DMS53 treated with DMSO at 0.1 percent for 48 hours (cell line): Measurements from ENCODE around the gene P4HA1.
"Not testable (repeated sequence)": the region's sequence is repeated elsewhere in the genome, so short reads cannot be mapped to it uniquely, and the experiment has no call there.

ENCODE experiments used
- DNase-seq: peaks from one replicate; lab custom pipeline; 2025; ENCODE audit not compliant: unreplicated experiment; lab: John Stamatoyannopoulos, UW

Gene P4HA1

DNA sequence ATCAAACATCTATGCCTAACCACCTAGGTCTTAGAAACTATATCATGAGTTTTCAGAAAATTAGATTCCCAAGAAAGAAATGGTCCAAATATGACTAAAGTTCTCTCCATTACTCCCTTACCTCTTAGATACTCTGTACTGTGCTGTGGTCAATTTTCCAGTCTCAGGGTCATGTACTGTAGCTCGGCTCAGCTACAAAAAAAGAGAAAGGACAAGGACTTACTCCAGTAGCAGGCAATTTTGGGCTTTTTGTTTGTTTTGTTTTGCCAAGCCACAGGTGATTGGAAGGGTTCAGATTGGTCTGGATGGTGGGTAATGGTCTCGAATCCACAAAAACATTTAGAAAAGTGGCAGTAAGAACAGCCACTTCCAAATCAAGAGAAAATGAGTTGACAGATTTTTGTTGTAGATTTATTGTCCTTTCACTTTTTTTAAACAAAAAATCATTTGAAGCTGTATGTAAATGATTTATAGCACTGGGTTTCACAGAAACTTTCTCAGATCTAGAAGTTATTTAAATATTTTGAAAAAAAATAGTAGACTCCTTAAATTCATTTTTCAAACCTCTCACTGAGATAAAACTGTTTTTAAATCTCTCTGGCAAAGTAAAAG lies 52.8 kb downstream of the P4HA1 start:
- DNase-seq, result no peak

DNA sequence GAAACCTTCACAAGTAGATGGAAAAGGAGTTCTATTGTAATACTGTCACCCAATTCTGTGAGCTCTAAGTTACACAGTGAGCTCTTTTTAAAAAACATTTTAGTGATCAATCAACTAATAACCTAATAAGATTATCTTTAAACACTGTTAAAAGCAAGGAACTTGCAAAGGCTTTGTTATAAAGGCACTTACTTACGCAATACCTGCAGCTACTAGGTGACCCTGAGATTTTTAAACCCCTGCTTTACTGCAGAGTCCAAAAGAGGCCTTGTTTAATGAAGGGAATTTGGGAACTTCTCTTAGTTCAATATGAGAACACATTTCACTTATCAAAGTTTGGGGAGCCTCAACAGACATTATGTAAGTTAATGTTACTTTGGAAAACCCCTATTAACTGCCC lies 53.3 kb downstream of the P4HA1 start:
- no peak for DNase-seq

DNA sequence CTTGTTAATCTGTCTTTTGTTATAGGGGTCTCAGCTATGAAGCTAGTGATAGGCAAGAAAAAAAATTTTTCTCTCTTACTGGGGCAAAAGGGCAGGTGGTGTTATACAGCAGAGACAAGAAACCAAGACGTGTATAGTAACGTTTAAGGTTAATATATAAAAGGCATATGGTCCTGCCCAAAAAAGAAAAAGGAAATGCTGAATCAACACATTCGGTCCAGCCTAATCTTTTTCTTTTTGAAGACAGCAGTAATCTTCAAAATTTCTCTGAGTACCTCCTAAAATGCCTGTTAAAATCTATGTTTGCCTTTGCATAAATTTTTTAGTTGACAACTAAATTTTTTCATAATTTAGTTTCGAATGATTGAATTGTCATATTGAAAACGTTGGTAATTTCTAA lies 54.5 kb downstream of the P4HA1 start:
- DNase-seq, result no peak

DNA sequence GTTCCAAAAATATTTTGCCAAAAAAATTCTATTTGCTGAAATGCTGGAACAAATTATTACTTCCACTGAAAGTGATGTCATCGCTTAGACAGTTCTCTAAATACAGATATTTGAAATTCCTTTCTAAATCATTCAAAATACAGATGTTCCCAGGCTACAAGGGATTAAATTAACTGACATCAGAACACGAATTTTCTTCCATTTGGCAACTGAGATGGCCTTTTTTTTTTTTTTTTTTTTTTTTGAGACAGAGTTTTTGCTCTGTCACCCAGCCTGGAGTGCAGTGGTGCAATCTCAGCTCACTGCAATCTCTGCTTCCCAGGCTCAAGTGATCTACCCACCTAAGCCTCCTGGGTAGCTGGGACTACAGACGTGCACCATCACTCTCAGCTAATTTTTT lies 57.0 kb downstream of the P4HA1 start:
- DNase-seq, result no peak

DNA sequence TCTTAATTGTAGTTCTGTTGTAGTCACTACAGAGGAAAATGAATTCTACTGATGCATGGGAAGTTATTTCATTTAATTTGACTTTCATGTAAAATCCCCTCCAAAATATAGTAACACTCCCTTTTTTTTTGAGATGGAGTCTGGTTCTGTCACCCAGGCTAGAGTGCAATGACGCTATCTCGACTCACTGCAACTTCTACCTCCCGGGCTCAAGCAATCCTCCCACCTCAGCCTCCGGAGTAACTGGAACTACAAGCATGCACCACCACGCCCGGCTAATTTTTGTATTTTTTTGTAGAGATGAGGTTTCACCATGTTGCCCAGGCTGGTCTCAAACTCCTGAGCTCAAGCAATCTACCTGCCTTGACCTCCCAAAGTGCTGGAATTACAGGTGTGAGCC lies 60.4 kb downstream of the P4HA1 start:
- DNase-seq, result not testable (repeated sequence)

DNA sequence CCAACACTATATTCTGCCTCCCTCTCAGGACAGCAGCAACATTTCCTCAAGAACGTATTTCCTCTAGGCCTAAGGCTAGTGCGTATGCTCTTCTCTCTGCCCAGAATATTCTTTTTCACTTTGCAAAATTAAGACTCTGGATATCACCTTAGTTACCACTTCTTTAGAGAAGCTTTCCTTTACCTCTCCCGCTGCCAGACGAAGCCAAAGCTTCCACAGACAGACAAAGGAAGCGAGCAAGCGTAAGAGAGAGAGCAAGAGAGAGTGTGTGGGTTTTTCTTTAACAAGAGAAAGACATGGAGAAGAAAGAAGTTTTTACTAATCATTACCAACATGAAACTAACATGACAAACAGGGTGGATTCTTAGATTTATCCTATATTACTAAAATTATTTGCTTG lies 64.1 kb downstream of the P4HA1 start:
- DNase-seq, result no peak

DNA sequence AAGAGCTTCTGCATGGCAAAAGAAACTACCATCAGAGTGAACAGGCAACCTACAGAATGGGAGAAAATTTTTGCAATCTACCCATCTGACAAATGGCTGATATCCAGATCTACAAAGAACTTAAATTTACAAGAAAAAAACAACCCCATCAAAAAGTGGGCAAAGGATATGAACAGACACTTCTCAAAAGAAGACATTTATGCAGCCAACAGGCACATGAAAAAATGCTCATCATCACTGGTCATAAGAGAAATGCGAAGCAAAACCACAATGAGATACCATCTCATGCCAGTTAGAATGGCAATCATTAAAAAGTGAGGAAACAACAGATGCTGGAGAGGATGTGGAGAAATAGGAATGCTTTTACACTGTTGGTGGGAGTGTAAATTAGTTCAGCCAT lies 70.0 kb downstream of the P4HA1 start:
- DNase-seq, result not testable (repeated sequence)

DNA sequence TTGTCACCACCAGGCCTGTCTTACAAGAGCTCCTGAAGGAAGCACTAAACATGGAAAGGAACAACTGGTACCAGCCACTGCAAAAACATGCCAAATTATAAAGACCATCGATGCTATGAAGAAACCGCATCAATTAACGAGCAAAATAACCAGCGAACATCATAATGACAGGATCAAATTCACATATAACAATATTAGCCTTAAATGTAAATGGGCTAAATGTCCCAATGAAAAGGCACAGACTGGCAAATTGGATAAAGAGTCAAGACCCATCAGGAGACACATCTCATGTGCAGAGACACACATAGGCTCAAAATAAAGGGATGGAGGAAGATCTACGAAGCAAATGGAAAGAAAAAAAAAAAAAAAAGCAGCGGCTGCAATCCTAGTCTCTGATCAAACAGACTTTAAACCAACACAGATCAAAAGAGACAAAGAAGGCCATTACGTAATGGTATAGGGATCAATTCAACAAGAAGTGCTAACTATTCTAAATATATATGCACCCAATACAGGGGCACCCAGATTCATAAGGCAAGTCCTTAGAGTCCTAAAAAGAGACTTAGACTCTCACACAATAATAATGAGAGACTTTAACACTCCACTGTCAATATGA lies 73.1 kb downstream of the P4HA1 start:
- DNase-seq, result not testable (repeated sequence)

DNA sequence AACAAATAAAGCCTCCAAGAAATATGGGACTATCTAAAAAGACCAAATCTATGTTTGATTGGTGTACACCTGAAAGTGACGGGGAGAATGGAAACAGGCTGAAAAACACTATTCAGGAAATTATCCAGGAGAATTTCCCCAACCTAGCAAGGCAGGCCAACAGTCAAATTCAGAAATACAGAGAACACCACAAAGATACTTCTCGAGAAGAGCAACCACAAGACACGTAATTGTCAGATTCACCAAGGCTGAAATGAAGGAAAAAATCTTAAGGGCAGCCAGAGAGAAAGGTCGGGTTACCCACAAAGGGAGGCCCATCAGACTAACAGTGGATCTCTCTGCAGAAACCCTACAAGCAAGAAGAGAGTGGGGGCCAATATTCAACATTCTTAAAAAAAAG lies 73.7 kb downstream of the P4HA1 start:
- not testable (repeated sequence) for DNase-seq

DNA sequence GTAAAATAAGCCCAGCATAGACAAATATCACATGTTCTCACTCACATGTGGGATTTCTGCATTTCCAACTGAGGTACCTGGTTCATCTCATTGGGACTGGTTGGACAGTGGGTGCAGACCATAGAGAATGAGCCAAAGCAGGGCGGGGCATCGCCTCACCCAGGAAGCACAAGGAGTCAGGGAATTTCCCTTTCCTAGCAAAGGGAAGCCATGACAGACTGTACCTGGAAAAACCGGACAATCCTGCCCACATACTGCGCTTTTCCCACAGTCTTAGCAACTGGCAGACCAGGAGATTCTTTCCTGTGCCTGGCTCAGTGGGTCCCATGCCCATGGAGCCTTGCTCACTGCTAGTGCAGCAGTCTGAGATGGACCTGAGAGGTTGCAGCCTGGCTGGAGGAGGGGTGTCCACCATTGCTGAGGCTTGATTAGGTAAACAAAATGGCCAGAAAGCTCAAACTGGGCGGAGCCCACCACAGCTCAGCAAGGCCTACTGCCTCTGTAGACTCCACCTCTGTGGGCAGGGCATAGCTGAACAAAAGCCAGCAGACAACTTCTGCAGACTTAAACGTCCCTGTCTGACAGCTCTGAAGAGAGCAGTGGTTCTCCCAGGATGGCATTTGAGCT lies 75.0 kb downstream of the P4HA1 start:
- DNase-seq, result not testable (repeated sequence)

DNA sequence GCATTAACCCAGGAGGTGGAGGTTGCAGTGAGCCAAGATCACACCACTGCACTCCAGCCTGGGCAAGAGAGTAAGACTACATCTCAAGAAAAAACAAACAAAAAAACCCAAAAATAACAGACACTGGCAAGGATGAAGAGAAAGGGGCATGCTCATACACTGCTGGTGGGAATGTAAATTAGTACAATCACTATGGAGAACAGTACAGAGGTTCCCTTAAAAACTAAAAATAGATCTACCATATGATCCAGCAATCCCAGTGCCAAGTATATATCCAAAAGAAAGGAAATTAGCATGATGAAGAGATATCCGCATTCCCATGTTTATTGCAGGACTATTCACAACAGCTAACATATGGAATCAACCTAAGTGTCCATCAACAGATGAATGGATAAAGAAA lies 75.6 kb downstream of the P4HA1 start:
- DNase-seq, result no peak

DNA sequence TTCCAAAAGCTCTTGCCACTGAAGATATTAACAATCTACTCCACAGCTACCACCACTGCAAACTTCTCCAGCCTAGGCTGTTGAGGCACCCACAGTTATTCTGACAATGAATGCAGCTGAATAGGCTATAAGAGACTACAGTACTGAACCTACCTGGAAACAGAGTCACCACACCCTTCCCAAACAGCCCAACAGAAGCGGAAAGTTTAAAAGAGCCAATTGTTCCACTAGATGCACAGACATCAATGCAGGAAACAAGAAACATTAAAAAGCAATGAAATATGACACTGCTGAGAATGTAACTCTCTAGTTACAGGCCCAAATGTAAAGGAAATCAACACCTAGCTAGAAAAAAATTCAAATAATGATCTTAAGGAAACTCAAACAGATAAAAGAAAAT lies 77.6 kb downstream of the P4HA1 start:
- DNase-seq, result no peak

DNA sequence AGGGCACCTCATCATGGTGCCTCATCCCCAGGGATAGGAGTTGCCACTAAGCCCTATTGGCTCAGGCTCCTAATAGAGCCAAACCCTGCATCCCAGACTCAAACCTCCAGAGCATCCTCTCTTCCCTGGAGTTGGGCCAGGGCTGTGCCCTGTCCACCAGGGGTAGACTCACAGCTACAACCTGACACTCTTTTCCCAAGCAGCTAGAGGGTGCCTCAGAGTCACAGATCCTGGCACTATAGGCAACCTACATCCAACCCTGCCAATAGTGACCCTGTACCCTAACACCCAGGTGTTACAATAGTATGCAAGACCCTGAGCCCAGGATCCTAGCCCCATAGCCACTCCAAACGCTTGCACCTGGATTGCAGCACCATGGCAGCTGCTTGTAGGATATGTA lies 78.0 kb downstream of the P4HA1 start:
- DNase-seq, result no peak

DNA sequence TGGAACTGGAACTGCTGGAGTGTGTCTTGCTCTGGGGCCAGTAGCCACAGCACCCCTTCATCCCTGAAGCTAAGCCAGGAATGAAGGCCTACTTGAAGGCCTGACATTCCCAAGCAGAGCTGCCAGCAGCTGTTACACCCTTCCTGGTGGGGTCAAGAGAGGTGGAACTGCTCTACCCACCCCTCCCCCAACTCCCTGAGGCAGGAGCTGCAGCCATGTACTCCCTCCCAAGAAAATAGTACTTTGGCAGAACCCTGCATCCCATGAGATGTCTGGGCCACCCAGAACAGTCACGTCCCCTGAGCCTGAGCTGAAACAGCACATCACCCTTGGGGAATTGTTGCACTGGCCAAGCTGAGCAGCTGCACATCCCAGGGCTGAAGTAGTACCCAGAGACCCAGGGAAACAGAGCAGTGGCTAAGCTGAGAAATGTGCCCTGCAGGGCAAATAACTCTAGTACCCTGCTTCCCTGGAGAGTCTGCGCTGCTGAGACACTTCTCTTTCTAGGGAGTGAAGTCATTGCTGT lies 78.6 kb downstream of the P4HA1 start:
- DNase-seq, result no peak

DNA sequence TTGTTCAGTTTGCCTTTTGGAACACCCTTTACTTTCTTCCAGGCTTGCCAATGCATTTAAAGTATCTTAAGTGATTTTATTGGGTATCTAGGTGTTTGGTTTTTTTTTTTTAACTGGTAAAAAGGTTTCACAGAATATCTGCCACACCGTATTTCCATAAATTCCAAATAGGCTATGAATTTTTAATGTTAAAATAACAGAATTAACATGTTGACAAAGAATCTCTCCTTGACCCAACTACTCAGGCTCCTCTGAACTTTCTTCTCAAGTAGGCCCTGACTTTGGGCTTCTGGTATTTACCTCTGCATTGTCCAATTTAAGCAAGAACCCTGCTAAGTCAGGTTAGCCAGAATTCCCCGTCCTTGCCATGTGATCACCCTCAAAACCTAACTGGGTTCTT lies 80.9 kb downstream of the P4HA1 start:
- no peak for DNase-seq

DNA sequence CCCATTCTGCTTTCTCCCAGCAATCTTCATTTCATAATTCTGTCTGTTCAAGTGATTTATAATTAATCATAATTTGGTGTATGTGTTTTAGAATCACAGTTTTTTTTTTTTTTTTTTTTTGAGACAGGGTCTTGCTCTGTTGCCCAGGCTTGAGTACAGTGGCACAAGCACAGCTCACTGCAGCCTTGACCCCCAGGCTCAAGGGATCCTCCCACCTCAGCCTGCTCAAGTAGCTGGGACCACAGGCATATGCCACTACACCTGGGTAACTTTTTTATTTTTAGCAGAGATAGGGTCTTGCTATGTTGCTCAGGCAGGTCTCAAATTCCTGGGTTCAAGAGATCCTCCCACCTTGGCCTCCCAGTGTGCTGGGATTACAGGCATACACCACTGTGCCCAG lies 92.8 kb downstream of the P4HA1 start:
- no peak for DNase-seq

DNA sequence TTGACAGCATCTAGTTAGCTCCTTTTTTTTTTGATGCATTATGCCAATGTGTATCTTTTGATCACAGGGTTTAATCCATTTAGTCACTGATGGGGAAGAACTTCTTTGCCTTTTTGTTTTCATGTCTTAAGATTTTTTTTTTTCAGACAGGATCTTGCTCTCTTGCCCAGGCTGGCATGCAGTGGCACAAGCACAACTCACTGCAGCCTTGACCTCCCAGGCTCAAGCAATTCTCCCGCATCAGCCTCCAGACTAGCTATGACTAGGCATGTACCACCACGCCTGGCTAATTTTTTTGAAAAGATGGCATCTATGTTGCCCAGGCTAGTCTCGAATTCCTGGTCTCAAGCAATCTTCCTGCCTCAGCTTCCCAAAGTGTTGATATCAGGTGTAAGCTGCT lies 95.7 kb downstream of the P4HA1 start:
- DNase-seq, result no peak

DNA sequence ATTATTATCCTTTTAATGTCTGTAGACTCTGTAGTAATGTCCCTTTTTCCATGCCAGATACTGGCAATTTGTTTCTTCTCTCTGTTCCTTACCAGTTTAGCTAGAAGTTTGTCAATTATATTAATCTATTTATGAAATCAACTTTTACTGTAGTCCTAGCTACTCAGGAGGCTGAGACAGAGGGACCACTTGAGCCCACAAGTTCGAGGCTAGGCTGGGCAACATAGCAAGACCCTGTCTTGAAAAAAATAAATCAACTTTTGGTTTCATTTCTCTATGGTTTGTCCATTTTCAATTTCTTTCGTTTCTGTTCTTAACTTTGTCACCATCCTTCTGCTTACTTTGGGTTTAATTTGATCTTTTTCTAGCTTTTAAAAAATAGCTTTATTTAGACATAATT lies 99.6 kb downstream of the P4HA1 start:
- DNase-seq, result no peak

DNA sequence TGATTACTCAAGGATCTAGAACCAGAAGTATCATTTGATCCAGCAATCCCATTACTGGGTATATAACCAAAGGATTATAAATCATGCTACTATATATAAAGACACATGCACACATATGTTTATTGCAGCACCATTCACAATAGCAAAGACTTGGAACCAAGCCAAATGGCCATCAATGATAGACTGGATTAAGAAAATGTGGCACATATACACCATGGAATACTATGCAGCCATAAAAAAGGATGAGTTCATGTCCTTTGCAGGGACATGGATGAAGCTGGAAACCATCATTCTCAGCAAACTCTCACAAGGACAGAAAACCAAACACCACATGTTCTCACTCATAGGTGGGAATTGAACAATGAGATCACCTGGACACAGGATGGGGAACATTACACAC lies 101.2 kb downstream of the P4HA1 start:
- DNase-seq, result not testable (repeated sequence)

DNA sequence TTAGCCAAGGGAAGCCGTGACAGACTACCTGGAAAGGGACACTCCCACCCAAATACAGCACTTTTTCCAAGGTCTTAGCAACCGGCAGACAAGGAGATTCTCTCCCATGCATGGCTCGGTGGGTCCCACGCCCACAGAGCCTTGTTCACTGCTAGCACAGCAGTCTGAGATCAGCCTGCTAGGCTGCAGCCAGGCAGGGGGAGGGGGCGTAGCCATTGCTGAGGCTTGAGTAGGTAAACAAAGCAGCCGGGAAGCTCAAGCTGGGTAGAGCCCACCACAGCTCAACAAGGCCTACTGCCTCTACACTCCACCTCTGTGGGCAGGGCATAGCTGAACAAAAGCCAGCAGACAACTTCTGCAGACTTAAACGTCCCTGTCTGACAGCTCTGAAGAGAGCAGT lies 106.9 kb downstream of the P4HA1 start:
- not testable (repeated sequence) for DNase-seq

DNA sequence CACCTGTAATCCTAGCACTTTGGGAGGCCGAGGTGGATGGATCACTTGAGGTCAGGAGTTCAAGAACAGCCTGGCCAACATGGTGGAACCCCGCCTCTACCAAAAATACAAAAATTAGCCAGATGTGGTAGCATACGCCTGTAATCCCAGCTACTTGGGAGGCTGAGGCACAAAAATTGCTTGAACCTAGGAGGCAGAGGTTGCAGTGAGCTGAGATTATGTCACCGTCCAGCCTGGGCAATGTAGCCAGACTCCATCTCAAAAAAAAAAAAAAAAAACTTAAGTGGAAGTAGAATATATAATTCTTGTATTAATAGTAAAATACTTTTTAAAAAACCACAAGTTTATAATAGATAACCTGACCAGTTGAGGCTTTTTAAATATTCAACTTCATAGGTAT lies 112.0 kb downstream of the P4HA1 start:
- not testable (repeated sequence) for DNase-seq

DNA sequence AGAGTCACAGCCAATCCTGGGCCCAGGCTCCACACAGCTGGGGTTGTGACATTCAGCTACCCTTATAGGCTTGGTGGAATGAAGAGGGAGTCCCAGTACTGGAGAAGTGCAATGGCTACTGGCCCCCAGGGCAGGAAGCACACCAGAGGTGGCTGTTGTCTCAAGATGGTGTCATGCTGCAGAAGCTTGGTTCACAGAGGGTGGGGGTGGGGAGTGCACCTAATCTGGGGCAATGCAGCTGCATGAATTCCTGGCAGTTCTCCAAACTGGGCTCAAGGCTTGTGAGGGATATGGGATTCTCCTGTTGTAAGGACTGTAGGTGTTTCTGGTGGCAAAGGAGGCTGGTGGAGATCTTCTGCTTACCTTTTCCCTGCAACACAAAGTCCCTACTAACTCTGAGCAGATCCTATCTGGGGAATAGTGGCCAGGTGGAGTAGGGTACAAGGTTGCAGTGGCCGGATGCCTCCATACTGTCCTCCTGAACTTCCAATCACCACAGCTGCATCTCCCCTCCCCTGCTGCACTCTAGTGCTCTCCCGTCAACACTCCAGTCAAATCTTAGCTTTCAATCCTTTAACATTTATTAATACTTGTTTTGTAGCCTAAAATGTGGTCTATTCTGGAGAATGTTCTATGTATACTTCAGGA lies 114.7 kb downstream of the P4HA1 start:
- DNase-seq, result no peak
